PC-3 (cell line): ENCODE results near the gene REEP3.

Experiments
- EZH2 ChIP-seq: fragments of 300-600 bp; sonication (generic); IDR thresholded peaks from one replicate; pipeline ENCODE4 v1.6.1; 2017; ENCODE audit warnings: antibody characterized with exemption, mild to moderate bottlenecking, low read length; ENCODE audit not compliant: unreplicated experiment
- EZH2phosphoT487 ChIP-seq: fragments of 300-600 bp; sonication (generic); IDR thresholded peaks from 2 replicates; pipeline ENCODE4 v1.6.1; 2018; ENCODE audit warnings: mild to moderate bottlenecking, antibody characterized with exemption, low read length, borderline replicate concordance
- TF ChIP-seq, protein P1 (sequence below): fragments of 300-600 bp; sonication (generic); conservative IDR thresholded peaks from 2 replicates; pipeline ENCODE4 v1.5.1; 2017; ENCODE audit warnings: antibody characterized with exemption, low read depth, mild to moderate bottlenecking, low read length

GRCh38 chr10:63582690-63583089, 61.5 kb downstream of the REEP3 start:
- TF ChIP-seq, protein P1, sequence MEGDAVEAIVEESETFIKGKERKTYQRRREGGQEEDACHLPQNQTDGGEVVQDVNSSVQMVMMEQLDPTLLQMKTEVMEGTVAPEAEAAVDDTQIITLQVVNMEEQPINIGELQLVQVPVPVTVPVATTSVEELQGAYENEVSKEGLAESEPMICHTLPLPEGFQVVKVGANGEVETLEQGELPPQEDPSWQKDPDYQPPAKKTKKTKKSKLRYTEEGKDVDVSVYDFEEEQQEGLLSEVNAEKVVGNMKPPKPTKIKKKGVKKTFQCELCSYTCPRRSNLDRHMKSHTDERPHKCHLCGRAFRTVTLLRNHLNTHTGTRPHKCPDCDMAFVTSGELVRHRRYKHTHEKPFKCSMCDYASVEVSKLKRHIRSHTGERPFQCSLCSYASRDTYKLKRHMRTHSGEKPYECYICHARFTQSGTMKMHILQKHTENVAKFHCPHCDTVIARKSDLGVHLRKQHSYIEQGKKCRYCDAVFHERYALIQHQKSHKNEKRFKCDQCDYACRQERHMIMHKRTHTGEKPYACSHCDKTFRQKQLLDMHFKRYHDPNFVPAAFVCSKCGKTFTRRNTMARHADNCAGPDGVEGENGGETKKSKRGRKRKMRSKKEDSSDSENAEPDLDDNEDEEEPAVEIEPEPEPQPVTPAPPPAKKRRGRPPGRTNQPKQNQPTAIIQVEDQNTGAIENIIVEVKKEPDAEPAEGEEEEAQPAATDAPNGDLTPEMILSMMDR, result no peak
- TF ChIP-seq EZH2 (no peak), EZH2phosphoT487 (no peak)
